MV-4-11 (cell line): ENCODE results near the gene OCIAD2.
A peak's percentile ranks its signal among the peaks of the same experiment; 100 is the strongest.
"Not testable (repeated sequence)": the region's sequence is repeated elsewhere in the genome, so short reads cannot be mapped to it uniquely, and the experiment has no call there.

Experiments
- DNase-seq: peaks from one replicate; lab custom pipeline; 2025; lab: John Stamatoyannopoulos, UW

OCIAD2 gene

GRCh38 chr4:48854395-48854683 is 52.2 kb downstream of the OCIAD2 start:
- DNase-seq, result no peak

- DNase-seq, result no peak
Measured at GRCh38 chr4:48853604-48854394, 52.8 kb downstream of the OCIAD2 start.

GRCh38 chr4:48851651-48852050 is 54.9 kb downstream of the OCIAD2 start:
- peak; percentile 5 for DNase-seq

DNA sequence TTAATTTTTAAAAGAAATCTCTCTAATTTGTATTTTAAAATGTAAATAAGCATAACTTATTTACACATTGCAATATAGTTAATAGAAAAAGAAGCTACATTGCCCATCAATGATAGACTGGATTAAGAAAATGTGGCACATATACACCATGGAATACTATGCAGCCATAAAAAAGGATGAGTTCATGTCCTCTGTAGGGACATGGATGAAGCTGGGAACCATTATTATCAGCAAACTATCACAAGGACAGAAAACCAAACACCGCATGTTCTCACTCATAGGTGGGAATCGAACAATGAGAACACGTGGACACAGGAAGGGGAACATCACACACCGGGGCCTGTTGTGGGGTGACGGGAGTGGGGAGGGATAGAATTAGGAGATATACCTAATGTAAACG is 57.8 kb downstream of the OCIAD2 start:
- not testable (repeated sequence) for DNase-seq

DNA sequence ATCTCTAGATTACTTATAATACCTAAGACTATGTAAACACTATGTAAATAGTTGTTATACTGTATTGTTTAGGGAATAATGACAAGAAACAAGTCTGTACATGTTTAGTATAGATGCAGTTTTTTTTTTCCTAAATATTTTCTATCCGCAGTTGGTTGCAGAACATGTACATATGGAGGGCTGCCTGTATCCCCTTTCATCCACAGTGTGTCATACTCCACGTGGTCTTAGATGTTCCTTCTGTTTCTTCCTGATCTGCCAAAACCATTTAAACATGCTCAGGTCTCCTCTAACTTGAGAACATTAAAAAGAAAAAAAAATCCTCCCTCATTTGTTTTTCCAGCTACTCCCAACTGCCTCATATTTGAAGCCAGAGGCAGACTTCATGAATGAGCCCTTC is 61.7 kb downstream of the OCIAD2 start:
- DNase-seq, result no peak

DNA sequence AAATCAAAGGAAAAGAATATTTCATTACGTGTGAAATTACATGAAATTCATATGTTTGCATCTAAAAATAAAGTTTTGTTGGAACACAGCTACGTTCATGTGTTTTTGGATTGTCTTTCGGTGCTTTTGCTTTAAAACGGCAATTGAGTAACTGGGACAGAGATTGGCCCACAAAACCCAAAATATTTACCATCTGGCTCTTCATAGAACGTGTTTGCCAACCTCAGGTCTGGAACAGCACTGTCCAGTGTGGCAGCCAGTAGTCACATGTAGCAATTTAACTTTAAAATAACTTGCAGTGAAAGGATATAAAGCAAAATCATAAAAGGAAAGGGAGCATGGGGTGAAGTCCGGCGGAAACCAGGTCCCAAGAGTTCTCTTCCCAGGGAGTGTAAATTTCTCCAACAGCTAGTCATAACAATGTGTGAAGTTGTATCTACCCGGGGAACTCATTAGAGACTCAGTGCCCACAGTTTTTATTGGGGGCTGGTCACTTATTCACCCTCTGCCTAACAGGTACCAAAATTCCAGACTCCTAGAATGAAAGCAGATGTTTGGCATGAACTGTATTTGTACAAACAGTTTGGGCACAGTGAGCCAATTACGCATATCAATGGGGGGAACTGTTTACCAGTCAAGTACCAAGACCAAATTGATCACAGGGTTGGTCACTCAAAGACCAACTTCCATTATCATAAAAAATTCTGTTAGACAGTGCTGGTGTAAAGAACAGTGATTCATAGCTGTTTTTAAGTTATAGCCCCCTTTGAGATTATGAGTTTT is 65.3 kb downstream of the OCIAD2 start:
- DNase-seq, result no peak

- no peak for DNase-seq
Measured at GRCh38 chr4:48836658-48837057, 69.9 kb downstream of the OCIAD2 start.
